ENCODE results near the gene ATP5MC2. TPM values are rescaled to one million over a fixed set of nuclear protein-coding genes. Genes with fewer than 3 reads are reported as not detected.

ATP5MC2 gene
- total RNA-seq, 1 experiment from 2014 or later, result 322 TPM

GRCh38 chr12:53624956-53625355, 50.9 kb downstream of the ATP5MC2 start:
- Histone ChIP-seq H3K9ac (ENCODE audit: low read length) (peak overlapping the region; percentile 95), H3K79me2 (ENCODE audit: low read length) (peaks cover 54% of the 10 kb centered on the region), H3K27ac (ENCODE audit: low read length) (no peak overlapping the region), H3K36me3 (ENCODE audit: low read depth, low read length) (peaks cover 3% of the 10 kb centered on the region; the same call in 1 of the 2 replicates), H3K27me3 (ENCODE audit: low read length) (no peaks in the 10 kb centered on the region), H3F3A (ENCODE audit: low read length, unreplicated experiment) (no peaks in the 10 kb centered on the region), H2AFZ (ENCODE audit: low read length) (0 out of 2 replicates have a peak overlapping the region, but pooled peaks have one; percentile 7), H3K9me2 (replicated peaks; ENCODE audit: low read length) (no peaks in the 10 kb centered on the region), H3K4me3 (ENCODE audit: low read length) (peak overlapping the region; percentile 72), H3K4me2 (ENCODE audit: low read length) (peak overlapping the region; percentile 84), H4K20me1 (ENCODE audit: low read length) (no peaks in the 10 kb centered on the region), H3K4me1 (ENCODE audit: insufficient read depth, low read length) (peaks cover 21% of the 10 kb centered on the region), H3K9me3 (ENCODE audit: low read length) (no peaks in the 10 kb centered on the region)
- intact Hi-C loops (cut with micrococcal nuclease), result loop anchor here (2.0 to 5.0 kb wide), 2 partner anchors 63 to 82 kb away; no protein-coding TSS in a partner anchor
- TF ChIP-seq EZH2phosphoT487 (IDR thresholded peaks at IDR 0.05; ENCODE audit: borderline replicate concordance, low read length) (no peak), EZH2 (IDR thresholded peaks at IDR 0.05; ENCODE audit: low read length, unreplicated experiment) (no peak), CTCF (conservative IDR thresholded peaks at IDR 0.05; ENCODE audit: low read depth, low read length) (no peak)
- CTCF ChIA-PET, result interaction anchor here (0.5 to 1.7 kb wide), 3 partner anchors 50 to 81 kb away, joined by 3 to 4 read pairs (median 3); no protein-coding TSS in a partner anchor
- no TSS peak for BruUV-seq (replicated peaks)
- DNase-seq (no peak), ATAC-seq (no peak)
- POLR2A ChIA-PET (ENCODE audit: unreplicated experiment), result interaction anchor here (1.0 to 1.5 kb wide), 2 partner anchors 34 to 50 kb away, joined by 4 to 14 read pairs; no protein-coding TSS in a partner anchor

- H3K36me3 ChIP-seq (ENCODE audit: low read depth, low read length), result peaks cover 3% of the 10 kb centered on the region; the same call in 1 of the 2 replicates
- ATAC-seq (no peak), DNase-seq (no peak)
- no TSS peak for BruUV-seq (replicated peaks)
- H2AFZ ChIP-seq (ENCODE audit: low read length), result no peak overlapping the region
- CTCF ChIA-PET, result interaction anchor here (0.5 to 1.7 kb wide), 6 partner anchors 33 to 571 kb away, joined by 3 to 4 read pairs (median 3); no protein-coding TSS in a partner anchor
- peak overlapping the region; percentile 72 for H3K4me3 ChIP-seq (ENCODE audit: low read length)
- peak overlapping the region; percentile 84 for H3K4me2 ChIP-seq (ENCODE audit: low read length)
- intact Hi-C loops (cut with micrococcal nuclease), result loop anchor here (2.0 kb wide), 1 partner anchor 82 kb away; no protein-coding TSS in a partner anchor
- peaks cover 21% of the 10 kb centered on the region for H3K4me1 ChIP-seq (ENCODE audit: insufficient read depth, low read length)
- peaks cover 59% of the 10 kb centered on the region for H3K79me2 ChIP-seq (ENCODE audit: low read length)
- no peak overlapping the region for H3K27ac ChIP-seq (ENCODE audit: low read length)
- no peak for TF ChIP-seq EZH2 (IDR thresholded peaks at IDR 0.05; ENCODE audit: low read length, unreplicated experiment)
- TF ChIP-seq CTCF (conservative IDR thresholded peaks at IDR 0.05; ENCODE audit: low read depth, low read length), result no peak
- TF ChIP-seq EZH2phosphoT487 (IDR thresholded peaks at IDR 0.05; ENCODE audit: borderline replicate concordance, low read length), result no peak
- no peaks in the 10 kb centered on the region for H4K20me1 ChIP-seq (ENCODE audit: low read length)
- peak overlapping the region; percentile 95 for H3K9ac ChIP-seq (ENCODE audit: low read length)
- H3K27me3 ChIP-seq (ENCODE audit: low read length), result no peaks in the 10 kb centered on the region
- H3K9me2 ChIP-seq (replicated peaks; ENCODE audit: low read length), result no peaks in the 10 kb centered on the region
- no peaks in the 10 kb centered on the region for H3K9me3 ChIP-seq (ENCODE audit: low read length)
- no peaks in the 10 kb centered on the region for H3F3A ChIP-seq (ENCODE audit: low read length, unreplicated experiment)
- POLR2A ChIA-PET (ENCODE audit: unreplicated experiment), result interaction anchor here (1.5 kb wide), 1 partner anchor 34 kb away, joined by 14 read pairs; no protein-coding TSS in a partner anchor
Measured at GRCh38 chr12:53624458-53624857, 51.4 kb downstream of the ATP5MC2 start.
